HFF-Myc (cell line): ENCODE measurements around the gene KCTD17.
A peak's percentile ranks its signal among the peaks of the same experiment; 100 is the strongest.

Experiments used
- DNase-seq: peaks from one replicate; pipeline ENCODE4 v3.0.0-alpha.2; 2011; ENCODE audit warnings: low read depth; ENCODE audit errors: extremely low read depth
- H3K4me3 ChIP-seq: replicated peaks from 2 replicates; pipeline ENCODE4 v1.5.1; 2011; ENCODE audit warnings: low read depth, mild to moderate bottlenecking, control low read depth, low read length
- CTCF ChIP-seq: IDR thresholded peaks from 2 replicates; pipeline ENCODE4 v1.5.1; 2012; ENCODE audit warnings: mild to moderate bottlenecking, low read depth, low read length, control low read depth; ENCODE audit errors: missing control alignments

The KCTD17 gene

GRCh38 chr22:37043209-37043827, 8.2 kb upstream of the KCTD17 start:
- no peak overlapping the region for H3K4me3 ChIP-seq
- TF ChIP-seq CTCF, result no peak
- DNase-seq, result no peak

GRCh38 chr22:37043828-37044538, 7.6 kb upstream of the KCTD17 start:
- peak; percentile 72 for TF ChIP-seq CTCF
- DNase-seq, result peak; percentile 11
- no peak overlapping the region for H3K4me3 ChIP-seq

- no peak for TF ChIP-seq CTCF
- DNase-seq, result no peak
- no peak overlapping the region for H3K4me3 ChIP-seq
These were observed 6.6 kb upstream of the KCTD17 start for GRCh38 chr22:37044634-37045625.

- DNase-seq, result no peak
- TF ChIP-seq CTCF, result peak; percentile 65
- no peak overlapping the region for H3K4me3 ChIP-seq
These were observed 5.6 kb upstream of the KCTD17 start for GRCh38 chr22:37045958-37046357.

GRCh38 chr22:37046589-37046988, 5.0 kb upstream of the KCTD17 start:
- no peak overlapping the region for H3K4me3 ChIP-seq
- DNase-seq, result no peak
- no peak for TF ChIP-seq CTCF

GRCh38 chr22:37047006-37047405, 4.5 kb upstream of the KCTD17 start:
- no peak for TF ChIP-seq CTCF
- DNase-seq, result no peak

More at GRCh38 chr22:37047006-37047405, 4.5 kb upstream of the KCTD17 start:
- H3K4me3 ChIP-seq, result no peak overlapping the region
